ENCODE data around the gene MRLN.

GRCh38 chr10:59724098-59724938 lies 28.9 kb downstream of the MRLN start:
- TF ChIP-seq POLR2A (IDR thresholded peaks at IDR 0.05) (no peak), CTCF (IDR thresholded peaks at IDR 0.05) (no peak)

Data from esophagus squamous epithelium (tissue), 4 donors.